GM10847 (cell line): ENCODE data around the gene DDX51.

ENCODE experiments used
- POLR2A ChIP-seq: IDR thresholded peaks from 2 replicates; pipeline ENCODE4 v1.6.1; 2011; ENCODE audit not compliant: insufficient read length; ENCODE audit errors: extremely low read depth

DDX51 gene

DNA sequence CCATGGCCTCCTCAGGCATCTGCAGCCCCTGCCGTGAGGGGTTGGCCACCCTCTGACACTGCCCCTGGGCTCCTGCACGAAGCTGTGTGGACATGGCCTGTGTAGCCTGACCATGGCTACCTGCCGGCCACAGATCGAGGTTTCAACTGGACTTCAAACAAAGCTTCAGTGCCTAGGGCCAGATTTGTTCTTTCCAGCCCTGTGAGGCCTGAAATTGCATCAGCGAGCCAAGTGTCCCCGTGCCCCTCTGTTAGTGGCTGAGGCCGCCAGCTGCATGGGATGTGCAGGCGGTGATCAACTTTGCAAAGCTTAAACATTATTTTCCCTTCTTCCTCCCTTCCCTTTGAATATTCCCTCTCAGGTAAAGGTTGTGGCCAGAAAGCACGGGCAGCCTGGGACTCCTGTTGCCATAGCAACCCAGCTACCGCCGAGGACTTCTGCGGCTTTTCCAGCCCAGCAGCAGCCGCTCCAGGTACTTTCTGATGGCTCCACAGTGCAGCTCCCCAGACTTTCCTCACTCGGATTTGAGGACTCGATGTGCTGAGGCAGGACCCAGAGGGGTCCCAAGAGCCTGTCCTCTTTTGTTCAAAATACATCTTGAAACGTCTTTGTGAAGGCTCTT lies 35.8 kb downstream of the DDX51 start:
- TF ChIP-seq POLR2A: no peak

DNA sequence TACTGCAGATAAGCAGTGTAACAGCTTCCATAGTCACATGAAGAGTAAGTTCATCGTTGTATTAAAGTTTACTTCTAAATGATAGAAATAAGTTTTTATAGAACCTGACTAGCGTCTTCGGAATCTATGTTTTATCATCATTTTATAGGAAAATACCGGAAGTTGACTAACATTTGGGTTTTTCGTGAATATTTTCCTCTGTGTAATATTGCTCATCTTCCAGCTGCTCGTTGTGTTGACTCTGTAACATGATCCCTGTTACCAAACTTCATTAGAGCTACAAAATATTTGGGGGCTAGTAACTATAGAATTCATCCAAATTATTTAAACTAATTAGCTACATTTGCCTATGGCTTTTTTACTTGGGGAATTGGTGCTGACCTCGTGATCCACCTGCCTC lies 37.2 kb downstream of the DDX51 start:
- no peak for TF ChIP-seq POLR2A

DNA sequence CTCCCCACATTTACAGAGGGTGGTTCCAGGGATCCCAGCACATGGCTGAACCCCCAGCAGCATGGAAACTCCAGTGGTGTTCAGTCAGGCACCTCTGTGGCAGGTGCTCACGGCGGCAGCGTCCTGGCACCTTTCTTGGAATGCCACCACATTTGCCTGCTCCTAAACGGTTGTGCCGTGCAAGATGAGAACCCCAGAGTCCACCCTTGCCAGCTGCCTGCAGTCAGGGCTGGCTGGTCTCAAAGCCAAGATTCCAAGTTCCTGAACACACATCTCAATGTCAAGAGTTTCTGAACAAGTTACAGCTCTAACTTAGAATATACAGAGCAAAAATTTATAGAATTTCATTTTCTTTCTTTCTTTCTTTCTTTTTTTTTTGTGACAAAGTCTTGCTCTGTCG lies 38.7 kb downstream of the DDX51 start:
- no peak for TF ChIP-seq POLR2A

DNA sequence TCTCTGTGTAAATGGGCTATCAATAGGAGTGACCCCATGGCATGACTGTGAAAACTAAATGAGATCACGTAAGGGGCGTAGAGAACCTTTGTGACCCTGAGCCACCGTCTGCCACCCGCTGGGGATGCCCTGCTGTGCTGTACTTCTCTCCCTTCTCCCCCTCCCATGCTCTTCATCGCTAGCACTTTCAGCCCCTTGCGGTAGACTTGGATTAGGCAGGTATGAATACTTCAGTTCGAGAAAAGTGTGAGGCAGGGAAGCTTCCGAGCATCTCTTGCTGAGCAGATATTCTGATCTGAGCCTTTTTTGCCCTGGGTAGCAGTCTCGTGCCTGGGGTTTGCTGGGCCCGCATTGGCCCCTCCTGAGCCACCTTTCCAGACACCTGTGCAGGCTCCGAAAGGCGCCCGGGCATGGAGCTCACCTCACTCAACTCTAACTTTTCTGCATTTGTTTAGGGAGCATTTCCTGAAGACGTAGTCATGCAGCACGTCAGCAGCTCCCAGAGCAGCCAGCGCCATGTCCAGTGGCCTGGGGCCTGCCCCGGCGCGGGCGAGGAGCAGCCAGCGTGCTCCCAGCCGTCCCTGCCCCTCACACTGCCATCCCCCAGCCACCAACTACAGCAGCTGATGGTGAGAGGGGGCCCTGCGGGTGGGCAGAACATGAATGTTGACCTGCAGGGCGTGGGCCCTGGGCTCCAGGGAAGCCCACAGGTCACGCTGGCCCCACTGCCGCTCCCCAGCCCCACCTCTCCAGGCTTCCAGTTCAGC lies 40.4 kb downstream of the DDX51 start:
- no peak for TF ChIP-seq POLR2A

DNA sequence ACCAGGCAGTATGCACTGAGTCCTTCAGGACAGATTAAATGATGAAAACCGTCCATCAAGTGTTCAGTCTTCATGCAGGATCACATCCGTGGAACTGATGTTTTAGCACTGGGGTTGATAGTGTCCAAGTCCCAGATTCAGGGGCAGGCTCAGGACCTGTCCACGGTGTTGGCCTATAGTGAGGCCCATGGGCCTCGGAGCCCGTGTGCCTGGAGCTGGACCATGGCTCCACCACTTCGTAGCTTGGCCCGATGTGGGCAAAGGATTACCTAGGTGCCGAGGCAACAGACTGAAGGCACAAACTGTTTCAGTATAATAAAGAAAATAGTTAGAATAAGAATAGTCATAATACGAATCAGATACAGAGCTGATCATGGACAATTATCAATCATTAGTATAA lies 41.8 kb downstream of the DDX51 start:
- TF ChIP-seq POLR2A: no peak

DNA sequence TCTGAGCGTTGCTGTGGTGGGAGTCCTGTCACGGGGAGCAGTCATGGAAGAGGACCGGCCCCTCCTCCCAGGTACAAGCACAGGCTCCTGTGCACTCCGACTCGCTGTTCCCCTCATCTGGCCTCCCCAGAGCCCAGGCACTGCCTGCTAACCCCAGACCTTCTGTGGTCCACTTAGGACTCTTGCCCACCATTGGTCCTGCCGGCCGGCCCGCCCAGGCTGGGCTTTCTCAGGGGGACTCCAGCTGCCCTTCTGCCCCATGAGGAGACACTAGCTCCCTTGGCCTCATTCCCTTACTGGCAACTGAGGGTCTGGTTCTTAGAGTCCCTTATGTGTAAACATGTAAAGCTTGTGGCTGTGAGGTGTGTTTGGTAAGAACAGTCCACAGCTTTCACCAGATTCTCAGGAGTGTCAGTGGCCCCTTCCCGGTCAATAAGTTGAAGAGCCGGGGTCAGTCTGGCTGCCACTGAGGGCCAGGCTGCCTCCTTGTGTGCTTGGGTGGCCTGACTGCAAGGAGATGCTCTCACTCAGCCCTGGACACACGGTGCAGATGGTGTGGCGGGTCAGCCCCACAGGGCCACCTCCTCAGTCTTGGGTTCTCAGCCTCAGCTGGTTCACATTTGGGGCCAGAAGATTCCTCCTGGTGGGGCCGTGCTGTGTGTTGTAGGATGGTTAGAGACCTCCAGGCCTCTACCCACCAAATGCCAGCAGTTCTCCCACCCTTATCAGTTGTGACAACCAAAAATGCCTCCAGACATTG lies 43.6 kb downstream of the DDX51 start:
- TF ChIP-seq POLR2A: no peak

DNA sequence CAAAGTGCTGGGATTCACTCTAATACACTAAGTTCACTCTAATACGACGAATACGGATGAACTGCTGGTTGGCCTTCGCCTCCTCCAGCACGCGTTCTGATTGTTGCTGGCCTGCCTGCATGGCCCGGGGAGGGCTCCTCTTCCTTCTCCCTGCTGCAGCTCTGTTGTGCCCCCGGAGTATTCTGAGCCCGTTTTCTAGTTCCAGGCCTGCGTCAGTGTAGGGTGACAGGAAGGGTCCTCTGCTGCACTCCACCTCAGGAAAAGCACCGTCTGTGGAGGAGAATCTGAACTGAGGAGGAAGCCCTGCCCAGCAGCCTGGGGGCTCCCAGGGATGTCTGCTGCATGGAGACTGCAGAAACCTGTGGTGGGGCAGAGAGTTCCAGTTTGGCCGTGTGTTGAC lies 44.4 kb downstream of the DDX51 start:
- no peak for TF ChIP-seq POLR2A

DNA sequence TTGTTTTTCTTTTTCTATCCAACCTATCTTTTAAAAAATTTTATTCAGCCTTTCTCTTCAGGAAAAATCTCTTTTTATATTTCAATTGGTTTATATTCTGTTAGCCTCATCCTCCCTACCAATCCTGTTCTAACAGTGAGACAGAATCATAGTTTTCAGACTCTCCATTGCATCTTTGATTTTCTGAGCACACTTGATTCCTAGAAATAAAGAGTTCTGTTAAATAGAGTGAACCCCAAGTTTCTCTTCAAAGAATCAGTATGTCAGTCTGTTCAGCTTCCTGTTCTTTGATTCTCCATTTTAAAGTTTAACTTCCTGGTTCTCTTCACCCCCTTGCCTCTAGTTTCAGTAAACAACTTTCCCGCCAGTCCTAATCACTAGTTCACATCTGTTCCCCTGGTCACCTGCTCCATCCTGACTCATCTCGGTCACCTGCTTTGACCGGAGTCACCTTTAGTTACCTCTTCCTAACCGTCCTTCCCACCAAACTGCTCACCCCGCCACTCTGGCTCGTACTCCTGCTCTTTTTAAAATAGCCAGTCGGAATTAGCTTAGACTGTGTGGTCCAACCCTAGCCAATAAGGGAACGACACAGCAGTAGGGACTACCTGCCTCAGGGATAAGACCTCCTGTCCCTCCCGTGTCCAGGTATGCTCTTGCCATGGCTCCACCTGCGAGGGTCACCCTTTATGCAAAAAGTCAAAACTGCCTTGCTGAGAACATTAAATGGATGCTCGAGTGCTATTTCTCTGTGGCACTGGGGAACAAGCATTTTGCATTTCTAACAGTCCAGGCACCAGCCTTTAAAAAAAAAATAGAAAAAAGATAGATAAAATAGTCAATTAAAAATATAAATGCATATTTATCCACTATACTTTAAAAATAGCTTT lies 48.4 kb downstream of the DDX51 start:
- TF ChIP-seq POLR2A: no peak

DNA sequence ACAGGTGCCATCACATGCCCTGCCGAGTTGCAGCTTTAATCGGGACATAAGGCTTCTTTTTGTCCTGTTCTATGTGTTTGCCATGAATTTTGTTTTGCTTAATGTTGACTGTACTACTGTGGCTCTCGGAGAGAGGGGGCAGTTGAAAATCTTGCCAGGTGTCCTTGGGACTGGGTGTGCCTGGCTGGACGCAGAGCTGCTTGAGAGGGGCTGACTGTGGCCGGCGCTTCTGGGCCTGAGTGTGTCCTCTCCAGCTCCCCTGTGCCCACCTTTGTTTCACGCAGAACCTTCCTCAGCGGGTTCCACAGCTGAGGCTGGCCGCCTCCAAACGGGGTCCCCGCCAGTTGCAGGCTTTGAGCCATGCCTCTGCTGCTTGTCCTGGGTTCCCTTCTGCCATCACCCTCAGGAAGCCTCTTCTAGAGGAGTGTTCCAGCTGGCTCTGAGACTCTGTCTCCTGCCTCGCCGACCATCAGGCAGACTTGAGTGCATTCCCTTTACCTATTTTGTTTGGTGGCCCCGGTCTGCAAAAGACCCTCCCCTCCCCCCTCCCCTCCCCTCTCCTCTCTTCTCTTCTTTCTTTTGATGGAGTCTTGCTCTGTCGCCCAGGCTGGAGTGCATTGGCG lies 49.7 kb downstream of the DDX51 start:
- TF ChIP-seq POLR2A: no peak

DNA sequence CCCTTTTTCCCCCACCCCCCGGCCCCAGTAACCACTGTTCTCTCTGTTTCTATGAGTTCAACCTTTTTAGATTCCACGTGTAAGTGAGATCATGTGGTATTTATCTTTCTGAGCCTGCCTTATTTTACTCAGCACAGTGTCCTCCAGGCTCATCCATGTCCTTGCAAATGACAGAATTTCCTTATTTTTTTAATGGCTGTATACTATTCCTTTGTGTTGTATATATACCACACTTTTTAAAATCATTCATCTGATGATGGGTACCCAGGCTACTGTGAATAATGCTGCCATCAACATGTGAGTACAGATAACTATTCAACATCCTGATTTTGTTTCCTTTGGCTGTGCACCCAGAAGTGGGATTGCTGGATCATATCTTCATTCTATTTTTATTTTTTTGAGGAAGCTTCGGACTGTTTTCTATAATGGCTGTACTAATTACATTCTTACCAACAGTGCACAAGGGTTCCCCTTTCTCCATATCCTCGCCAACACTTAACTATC lies 54.7 kb downstream of the DDX51 start:
- no peak for TF ChIP-seq POLR2A
